Osteocyte (in vitro differentiated cells): ENCODE data around the gene PCA3. TPM values are rescaled to one million over a fixed set of nuclear protein-coding genes. Genes with fewer than 3 reads are reported as not detected.

Experiments
- DNase-seq: peaks from one replicate; pipeline ENCODE4 v3.0.0; 2021; ENCODE audit warnings: mixed read lengths; ENCODE audit not compliant: unreplicated experiment; ENCODE audit errors: extremely low spot score
- H3K27ac Mint-ChIP-seq: one replicate; pipeline ENCODE4 v1.8.0; 2021; ENCODE audit warnings: mild to moderate bottlenecking, mixed read lengths; ENCODE audit not compliant: unreplicated experiment
- H3K27me3 Mint-ChIP-seq: one replicate; pipeline ENCODE4 v1.8.0; 2021; ENCODE audit warnings: mixed read lengths; ENCODE audit not compliant: unreplicated experiment
- H3K36me3 Mint-ChIP-seq: one replicate; pipeline ENCODE4 v1.8.0; 2021; ENCODE audit warnings: mixed read lengths; ENCODE audit not compliant: unreplicated experiment
- H3K4me1 Mint-ChIP-seq: one replicate; pipeline ENCODE4 v1.8.0; 2021; ENCODE audit warnings: mixed read lengths; ENCODE audit not compliant: unreplicated experiment
- H3K4me3 Mint-ChIP-seq: one replicate; pipeline ENCODE4 v1.8.0; 2021; ENCODE audit warnings: mild to moderate bottlenecking, moderate library complexity, mixed read lengths; ENCODE audit not compliant: unreplicated experiment
- H3K9me3 Mint-ChIP-seq: one replicate; pipeline ENCODE4 v1.8.0; 2021; ENCODE audit warnings: mixed read lengths; ENCODE audit not compliant: unreplicated experiment
- total RNA-seq: library from RNA; stranded (reverse); gene quantifications from 2 replicates; pipeline ENCODE4 v1.2.1, GENCODE V29; 2021
- TF ChIP-seq, protein P1 (sequence below): fragments of 200-600 bp; sonication (generic); IDR thresholded peaks from 2 replicates; pipeline ENCODE4 v1.5.0; 2021; ENCODE audit warnings: antibody characterized with exemption, mild to moderate bottlenecking, moderate library complexity

The PCA3 gene
- total RNA-seq, 1 donor from 2014 or later: not detected

DNA sequence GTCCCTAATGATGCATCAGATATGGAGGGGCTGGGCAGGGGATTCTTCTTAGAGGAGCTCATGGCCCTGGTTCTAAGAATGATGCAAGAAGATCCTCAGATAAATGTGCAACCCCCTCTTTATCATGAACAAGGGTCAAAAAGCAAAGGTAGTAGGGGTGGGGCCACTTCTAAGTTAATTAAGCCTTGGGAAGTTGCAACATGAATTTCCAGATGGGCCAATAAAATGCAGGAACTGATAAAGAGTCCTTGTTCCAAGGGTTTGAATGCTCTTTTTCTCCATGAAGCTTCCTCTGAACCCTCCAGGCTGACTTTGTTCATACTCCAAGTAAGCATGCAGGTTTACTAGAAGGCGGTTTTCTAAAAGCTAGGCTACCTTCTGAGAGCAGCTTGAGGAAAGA lies 25.6 kb downstream of the PCA3 start:
- Mint-ChIP-seq H3K4me1 (no peaks in the 10 kb centered on the region), H3K27me3 (peaks cover 24% of the 10 kb centered on the region)
- TF ChIP-seq, protein P1, sequence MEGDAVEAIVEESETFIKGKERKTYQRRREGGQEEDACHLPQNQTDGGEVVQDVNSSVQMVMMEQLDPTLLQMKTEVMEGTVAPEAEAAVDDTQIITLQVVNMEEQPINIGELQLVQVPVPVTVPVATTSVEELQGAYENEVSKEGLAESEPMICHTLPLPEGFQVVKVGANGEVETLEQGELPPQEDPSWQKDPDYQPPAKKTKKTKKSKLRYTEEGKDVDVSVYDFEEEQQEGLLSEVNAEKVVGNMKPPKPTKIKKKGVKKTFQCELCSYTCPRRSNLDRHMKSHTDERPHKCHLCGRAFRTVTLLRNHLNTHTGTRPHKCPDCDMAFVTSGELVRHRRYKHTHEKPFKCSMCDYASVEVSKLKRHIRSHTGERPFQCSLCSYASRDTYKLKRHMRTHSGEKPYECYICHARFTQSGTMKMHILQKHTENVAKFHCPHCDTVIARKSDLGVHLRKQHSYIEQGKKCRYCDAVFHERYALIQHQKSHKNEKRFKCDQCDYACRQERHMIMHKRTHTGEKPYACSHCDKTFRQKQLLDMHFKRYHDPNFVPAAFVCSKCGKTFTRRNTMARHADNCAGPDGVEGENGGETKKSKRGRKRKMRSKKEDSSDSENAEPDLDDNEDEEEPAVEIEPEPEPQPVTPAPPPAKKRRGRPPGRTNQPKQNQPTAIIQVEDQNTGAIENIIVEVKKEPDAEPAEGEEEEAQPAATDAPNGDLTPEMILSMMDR: no peak

GRCh38 chr9:76793784-76794431 lies 29.7 kb downstream of the PCA3 start:
- no peaks in the 10 kb centered on the region for H3K36me3 Mint-ChIP-seq
- no peak for DNase-seq
- H3K4me1 Mint-ChIP-seq: no peaks in the 10 kb centered on the region
- peaks cover 34% of the 10 kb centered on the region for H3K27me3 Mint-ChIP-seq
- no peak overlapping the region for H3K27ac Mint-ChIP-seq
- no peak overlapping the region for H3K4me3 Mint-ChIP-seq
- no peaks in the 10 kb centered on the region for H3K9me3 Mint-ChIP-seq
- TF ChIP-seq, protein P1: no peak

More for the DNA sequence above, 25.6 kb downstream of the PCA3 start:
- DNase-seq: no peak
- Mint-ChIP-seq H3K27ac (no peak overlapping the region), H3K36me3 (no peaks in the 10 kb centered on the region), H3K4me3 (no peak overlapping the region), H3K9me3 (no peaks in the 10 kb centered on the region)

GRCh38 chr9:76796296-76796695 lies 32.1 kb downstream of the PCA3 start:
- Mint-ChIP-seq H3K27ac (no peak overlapping the region), H3K4me1 (no peaks in the 10 kb centered on the region), H3K27me3 (peaks cover 44% of the 10 kb centered on the region), H3K4me3 (no peak overlapping the region), H3K36me3 (no peaks in the 10 kb centered on the region), H3K9me3 (no peaks in the 10 kb centered on the region)
- TF ChIP-seq, protein P1: no peak
- DNase-seq: no peak

DNA sequence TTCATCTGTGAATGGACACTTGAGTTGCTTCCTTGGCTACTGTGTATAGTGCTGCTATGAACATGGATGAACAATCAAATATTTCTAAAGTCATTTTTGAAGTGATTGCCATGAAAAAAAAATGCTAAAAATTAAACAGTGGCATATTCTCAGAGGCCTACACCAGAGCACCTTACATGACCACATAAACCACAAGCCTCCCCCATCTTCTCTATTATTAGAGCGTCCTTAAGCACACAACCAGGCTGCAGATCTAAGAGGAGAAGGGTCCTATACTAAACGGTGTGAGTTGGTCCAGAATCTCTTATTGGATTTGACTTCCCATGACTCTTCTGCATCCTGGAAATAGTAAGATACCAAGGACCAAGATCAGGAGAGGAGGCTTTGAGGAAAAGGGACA lies 34.3 kb downstream of the PCA3 start:
- TF ChIP-seq, protein P1: no peak
- Mint-ChIP-seq H3K4me3 (no peak overlapping the region), H3K36me3 (no peaks in the 10 kb centered on the region), H3K4me1 (no peaks in the 10 kb centered on the region), H3K9me3 (no peaks in the 10 kb centered on the region), H3K27ac (no peak overlapping the region), H3K27me3 (peaks cover 57% of the 10 kb centered on the region)
- no peak for DNase-seq

- H3K4me3 Mint-ChIP-seq: no peak overlapping the region
- H3K4me1 Mint-ChIP-seq: no peaks in the 10 kb centered on the region
- H3K27ac Mint-ChIP-seq: no peak overlapping the region
- H3K27me3 Mint-ChIP-seq: peaks cover 60% of the 10 kb centered on the region
- TF ChIP-seq, protein P1: no peak
- DNase-seq: no peak
- H3K9me3 Mint-ChIP-seq: no peaks in the 10 kb centered on the region
- no peaks in the 10 kb centered on the region for H3K36me3 Mint-ChIP-seq
These were observed 35.2 kb downstream of the PCA3 start for GRCh38 chr9:76799473-76799872.
